KMS-11 (cell line): ENCODE results near the gene NUP50.

Source experiments
- H2AFZ ChIP-seq: fragments of 200-600 bp; sonication (generic); 2 replicates; pipeline ENCODE4 v1.6.1; 2016; ENCODE audit warnings: antibody characterized with exemption, mixed run types, low read depth
- H3K27ac ChIP-seq: fragments of 200-600 bp; sonication (generic); 2 replicates; pipeline ENCODE4 v1.6.1; 2016; ENCODE audit warnings: mild to moderate bottlenecking, mixed run types
- H3K27me3 ChIP-seq: fragments of 200-600 bp; sonication (generic); 2 replicates; pipeline ENCODE4 v1.6.1; 2017; ENCODE audit warnings: mild to moderate bottlenecking, low read depth, mixed run types, moderate library complexity; ENCODE audit not compliant: insufficient read depth
- H3K36me3 ChIP-seq: fragments of 200-600 bp; sonication (generic); 2 replicates; pipeline ENCODE4 v1.6.1; 2017; ENCODE audit warnings: mild to moderate bottlenecking, mixed run types; ENCODE audit not compliant: insufficient read depth
- H3K4me1 ChIP-seq: fragments of 200-600 bp; sonication (generic); 2 replicates; pipeline ENCODE4 v1.6.1; 2016; ENCODE audit warnings: mild to moderate bottlenecking, low read depth, mixed run types; ENCODE audit not compliant: poor library complexity, severe bottlenecking
- H3K4me2 ChIP-seq: fragments of 200-600 bp; sonication (generic); 2 replicates; pipeline ENCODE4 v1.7.0; 2016; ENCODE audit warnings: mild to moderate bottlenecking, mixed run types
- H3K4me3 ChIP-seq: fragments of 200-600 bp; sonication (generic); IDR thresholded peaks from 2 replicates; pipeline ENCODE4 v1.6.1; 2017; ENCODE audit warnings: low read depth, low read length, mixed read lengths; ENCODE audit not compliant: insufficient read depth
- H3K79me2 ChIP-seq: fragments of 200-600 bp; sonication (generic); 2 replicates; pipeline ENCODE4 v1.6.1; 2016; ENCODE audit warnings: low read depth, mixed run types; ENCODE audit not compliant: insufficient read depth
- H3K9ac ChIP-seq: fragments of 200-600 bp; sonication (generic); 2 replicates; pipeline ENCODE4 v1.6.1; 2016; ENCODE audit warnings: mild to moderate bottlenecking, mixed run types
- H4K20me1 ChIP-seq: fragments of 200-600 bp; sonication (generic); 2 replicates; pipeline ENCODE4 v1.6.1; 2016; ENCODE audit warnings: mild to moderate bottlenecking, mixed run types; ENCODE audit not compliant: insufficient read depth
- TF ChIP-seq, protein P1 (sequence below): fragments of 200-600 bp; sonication (generic); conservative IDR thresholded peaks from 2 replicates; pipeline ENCODE4 v1.6.1; 2017; ENCODE audit warnings: low read depth, mild to moderate bottlenecking, antibody characterized with exemption, low read length, moderate library complexity, mixed read lengths

The NUP50 gene

DNA sequence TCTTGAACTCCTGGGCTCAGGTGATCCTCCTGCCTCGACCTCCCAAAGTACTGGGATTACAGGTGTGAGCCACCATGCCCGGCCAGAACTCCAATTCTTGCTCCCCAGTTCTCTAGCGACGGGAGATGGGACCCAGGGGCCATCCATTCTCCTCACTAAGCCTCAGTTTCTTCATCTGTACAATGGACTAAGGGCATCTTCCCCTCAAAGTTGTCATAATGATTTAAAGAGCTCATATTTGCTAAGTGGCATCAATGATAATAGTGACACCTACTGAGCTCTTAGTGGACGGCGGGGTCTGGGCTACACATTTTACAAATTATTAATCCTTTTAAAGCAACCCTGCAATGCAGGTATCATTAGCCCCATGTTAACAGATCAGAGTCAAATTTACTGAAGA lies 42.5 kb downstream of the NUP50 start:
- TF ChIP-seq, protein P1, sequence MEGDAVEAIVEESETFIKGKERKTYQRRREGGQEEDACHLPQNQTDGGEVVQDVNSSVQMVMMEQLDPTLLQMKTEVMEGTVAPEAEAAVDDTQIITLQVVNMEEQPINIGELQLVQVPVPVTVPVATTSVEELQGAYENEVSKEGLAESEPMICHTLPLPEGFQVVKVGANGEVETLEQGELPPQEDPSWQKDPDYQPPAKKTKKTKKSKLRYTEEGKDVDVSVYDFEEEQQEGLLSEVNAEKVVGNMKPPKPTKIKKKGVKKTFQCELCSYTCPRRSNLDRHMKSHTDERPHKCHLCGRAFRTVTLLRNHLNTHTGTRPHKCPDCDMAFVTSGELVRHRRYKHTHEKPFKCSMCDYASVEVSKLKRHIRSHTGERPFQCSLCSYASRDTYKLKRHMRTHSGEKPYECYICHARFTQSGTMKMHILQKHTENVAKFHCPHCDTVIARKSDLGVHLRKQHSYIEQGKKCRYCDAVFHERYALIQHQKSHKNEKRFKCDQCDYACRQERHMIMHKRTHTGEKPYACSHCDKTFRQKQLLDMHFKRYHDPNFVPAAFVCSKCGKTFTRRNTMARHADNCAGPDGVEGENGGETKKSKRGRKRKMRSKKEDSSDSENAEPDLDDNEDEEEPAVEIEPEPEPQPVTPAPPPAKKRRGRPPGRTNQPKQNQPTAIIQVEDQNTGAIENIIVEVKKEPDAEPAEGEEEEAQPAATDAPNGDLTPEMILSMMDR: no peak
- H4K20me1 ChIP-seq: no peaks in the 10 kb centered on the region
- no peaks in the 10 kb centered on the region for H3K4me1 ChIP-seq
- H3K9ac ChIP-seq: no peak overlapping the region
- H3K27me3 ChIP-seq: no peaks in the 10 kb centered on the region
- no peak overlapping the region for H3K4me2 ChIP-seq
- H3K4me3 ChIP-seq: no peak overlapping the region
- no peak overlapping the region for H2AFZ ChIP-seq
- no peaks in the 10 kb centered on the region for H3K79me2 ChIP-seq
- H3K27ac ChIP-seq: no peak overlapping the region
- H3K36me3 ChIP-seq: no peaks in the 10 kb centered on the region

DNA sequence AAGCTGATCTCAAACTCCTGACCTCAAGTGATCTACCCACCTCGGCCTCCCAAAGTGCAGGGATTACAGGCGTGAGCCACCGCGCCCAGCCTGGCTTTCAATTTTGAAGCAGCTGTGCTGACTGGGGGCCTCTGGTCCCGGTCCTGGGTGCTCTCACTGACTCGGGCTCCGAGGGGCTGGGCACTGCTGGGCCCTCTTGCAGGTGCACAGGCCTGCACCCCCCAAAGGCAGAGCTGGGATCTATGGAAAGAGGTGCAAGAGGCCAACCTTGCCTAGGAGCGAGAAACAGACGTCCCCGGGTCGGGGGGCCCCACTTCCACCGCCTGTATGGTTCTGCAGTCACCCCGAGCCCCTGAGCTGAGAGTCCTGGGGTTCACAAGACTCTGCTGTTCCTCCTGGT lies 43.8 kb downstream of the NUP50 start:
- Histone ChIP-seq H3K27ac (no peak overlapping the region), H4K20me1 (no peaks in the 10 kb centered on the region), H3K4me2 (no peak overlapping the region), H3K36me3 (no peaks in the 10 kb centered on the region), H3K4me3 (no peak overlapping the region), H3K79me2 (no peaks in the 10 kb centered on the region), H3K9ac (no peak overlapping the region), H3K4me1 (no peaks in the 10 kb centered on the region), H2AFZ (no peak overlapping the region), H3K27me3 (no peaks in the 10 kb centered on the region)
- TF ChIP-seq, protein P1: no peak

DNA sequence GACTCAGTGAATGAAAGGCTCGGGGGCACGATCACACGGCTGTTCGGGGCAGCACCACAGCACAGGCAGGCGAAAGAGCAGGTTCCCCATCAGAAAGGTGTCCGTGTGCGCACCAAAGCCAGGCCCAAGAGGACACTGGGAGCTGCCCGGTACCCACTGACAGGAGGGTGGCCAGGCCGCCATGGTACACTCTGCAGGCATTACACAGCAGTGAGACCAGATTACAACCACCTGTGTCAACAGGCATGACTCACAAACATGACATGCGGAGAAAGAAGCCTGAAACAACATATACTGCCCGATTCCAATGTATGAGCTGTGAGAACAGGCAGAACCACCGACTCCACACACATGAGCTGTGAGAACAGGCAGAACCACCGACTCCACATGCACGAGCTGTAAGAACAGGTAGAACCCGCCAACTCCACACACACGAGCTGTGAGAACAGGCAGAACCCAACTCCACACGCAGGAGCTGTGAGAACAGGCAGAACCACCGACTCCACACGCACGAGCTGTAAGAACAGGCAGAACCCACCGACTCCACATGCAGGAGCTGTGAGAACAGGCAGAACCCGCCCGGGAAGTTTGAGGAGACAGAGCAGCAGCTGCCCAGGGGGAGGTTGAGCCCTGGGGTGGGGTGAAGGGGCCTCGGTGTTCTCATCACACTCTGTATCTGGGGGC lies 44.4 kb downstream of the NUP50 start:
- no peaks in the 10 kb centered on the region for H3K4me1 ChIP-seq
- no peak overlapping the region for H2AFZ ChIP-seq
- TF ChIP-seq, protein P1: no peak
- no peaks in the 10 kb centered on the region for H3K79me2 ChIP-seq
- H4K20me1 ChIP-seq: no peaks in the 10 kb centered on the region
- no peak overlapping the region for H3K27ac ChIP-seq
- no peak overlapping the region for H3K4me3 ChIP-seq
- H3K27me3 ChIP-seq: no peaks in the 10 kb centered on the region
- H3K36me3 ChIP-seq: no peaks in the 10 kb centered on the region
- no peak overlapping the region for H3K4me2 ChIP-seq
- no peak overlapping the region for H3K9ac ChIP-seq

DNA sequence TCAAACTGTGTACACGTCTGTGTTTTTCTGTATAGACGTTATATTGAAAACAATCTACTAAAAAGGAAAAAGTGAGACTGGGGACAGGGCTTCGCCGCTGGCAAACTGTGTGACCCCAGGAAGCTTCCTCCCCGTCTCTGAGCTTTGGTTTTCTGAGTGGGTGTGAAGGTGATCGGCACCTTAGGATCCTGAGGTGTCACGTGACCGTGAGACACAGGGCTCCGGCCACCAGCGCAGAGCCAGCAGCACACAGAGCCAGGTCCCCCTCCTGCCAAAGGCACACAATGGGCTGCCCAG lies 44.9 kb downstream of the NUP50 start:
- TF ChIP-seq, protein P1: no peak
- no peaks in the 10 kb centered on the region for H3K4me1 ChIP-seq
- H3K9ac ChIP-seq: no peak overlapping the region
- no peak overlapping the region for H3K27ac ChIP-seq
- no peak overlapping the region for H3K4me2 ChIP-seq
- no peaks in the 10 kb centered on the region for H3K79me2 ChIP-seq
- H3K27me3 ChIP-seq: no peaks in the 10 kb centered on the region
- no peaks in the 10 kb centered on the region for H4K20me1 ChIP-seq
- H3K4me3 ChIP-seq: no peak overlapping the region
- H2AFZ ChIP-seq: no peak overlapping the region
- no peaks in the 10 kb centered on the region for H3K36me3 ChIP-seq
